Stimulated activated CD8-positive, alpha-beta memory T cell treated with anti-CD3 and anti-CD28 coated beads, Interleukin-7, amount 100 ng/mL, for 48 hours (primary cell): ENCODE results near the gene SULT1C3.

ENCODE experiments used
- DNase-seq, 2 donors: peaks; one replicate each; pipeline ENCODE4 v3.0.0-alpha.2; 2020; ENCODE audit warnings: low read depth in 1 of 2; ENCODE audit errors: extremely low read depth in 1 of 2

SULT1C3 gene

DNA sequence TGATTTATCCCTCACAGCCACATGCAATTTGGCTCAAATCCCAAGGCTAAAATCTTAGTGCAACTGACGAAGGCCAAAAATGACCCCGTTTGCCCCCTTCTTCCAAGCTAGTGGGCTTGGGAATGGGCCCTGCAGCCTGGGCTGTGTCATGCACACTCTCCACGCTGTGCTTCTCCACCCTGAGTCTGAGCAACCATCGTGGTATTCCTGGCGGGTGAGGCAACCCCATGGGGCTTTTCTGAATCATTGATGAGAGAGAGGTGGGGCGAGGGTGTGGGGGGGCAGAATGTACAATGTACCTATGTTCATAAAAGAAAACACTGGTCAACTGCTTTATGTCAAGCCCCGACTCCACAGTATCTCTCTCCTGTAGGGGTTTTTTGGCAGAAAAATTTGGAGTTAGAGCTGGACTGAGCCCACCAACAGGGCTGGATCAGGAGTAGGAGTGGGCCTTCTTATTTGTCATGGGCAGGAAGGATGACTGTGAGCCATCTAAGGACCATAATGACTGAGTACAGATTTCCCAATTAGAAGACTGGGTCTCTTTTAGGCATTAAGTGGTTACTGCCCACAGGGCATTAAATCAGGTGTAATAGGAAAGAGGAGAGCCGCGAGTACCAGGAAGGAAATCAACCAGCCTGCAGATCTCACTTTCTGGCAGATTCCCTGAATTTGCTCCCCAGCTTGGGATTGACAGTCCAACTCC, 57.8 kb downstream of the SULT1C3 start:
- no peak for DNase-seq

DNA sequence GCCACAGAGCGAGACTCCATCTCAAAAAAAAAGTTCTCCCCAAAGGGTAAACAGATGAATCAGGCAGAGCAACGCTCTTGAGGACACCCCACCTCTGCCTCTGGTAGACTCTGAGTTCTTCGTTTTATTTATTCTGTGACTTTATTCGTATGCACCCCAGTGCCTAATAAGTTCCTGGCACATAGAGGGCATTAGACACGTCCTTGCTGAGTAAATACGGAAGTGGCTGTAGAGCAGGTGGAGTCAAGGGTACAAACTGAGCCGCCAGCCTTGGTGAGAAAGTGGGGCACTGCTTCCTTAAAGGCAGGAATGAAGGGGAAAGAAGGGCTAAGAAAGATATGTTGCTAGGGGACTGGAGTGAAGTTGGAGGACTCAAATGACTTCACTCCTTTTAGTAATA, 61.8 kb downstream of the SULT1C3 start:
- no peak for DNase-seq

DNA sequence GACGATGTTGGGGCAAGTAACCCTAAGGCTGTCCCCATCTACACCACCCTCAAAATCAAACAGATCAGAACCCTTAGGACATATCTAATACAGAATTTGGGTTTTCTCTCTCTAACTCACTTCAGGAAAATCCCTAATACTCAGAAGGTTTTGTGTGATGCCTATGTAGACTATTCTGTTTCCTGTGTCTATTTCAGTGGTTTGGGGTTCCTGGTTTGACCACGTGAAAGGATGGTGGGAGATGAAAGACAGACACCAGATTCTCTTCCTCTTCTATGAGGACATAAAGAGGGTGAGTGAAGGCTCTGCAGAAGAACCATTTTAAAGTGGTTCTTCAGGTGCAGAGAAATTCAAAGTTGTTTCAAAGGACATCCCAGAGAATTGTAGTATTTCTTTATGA, 65.2 kb downstream of the SULT1C3 start:
- DNase-seq, result no peak

DNA sequence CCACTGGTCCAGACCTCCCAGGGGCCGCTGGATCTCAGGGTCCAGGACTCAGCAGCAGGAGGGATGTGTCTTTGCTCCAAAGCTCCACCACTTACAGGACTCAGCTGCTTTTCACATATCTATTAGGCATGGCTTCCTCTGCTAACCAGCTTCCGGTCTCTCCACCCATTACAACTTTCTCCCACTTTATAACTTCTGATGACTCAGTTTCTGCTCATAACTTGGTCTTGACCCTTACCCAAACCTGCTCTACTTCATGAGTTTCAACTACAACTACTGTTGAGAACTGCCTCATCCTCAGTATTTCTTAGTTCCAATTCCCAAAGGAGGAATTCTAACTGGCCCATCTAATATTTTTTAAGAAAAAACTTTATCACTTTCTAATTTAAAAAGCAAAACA, 66.1 kb downstream of the SULT1C3 start:
- DNase-seq, result no peak

DNA sequence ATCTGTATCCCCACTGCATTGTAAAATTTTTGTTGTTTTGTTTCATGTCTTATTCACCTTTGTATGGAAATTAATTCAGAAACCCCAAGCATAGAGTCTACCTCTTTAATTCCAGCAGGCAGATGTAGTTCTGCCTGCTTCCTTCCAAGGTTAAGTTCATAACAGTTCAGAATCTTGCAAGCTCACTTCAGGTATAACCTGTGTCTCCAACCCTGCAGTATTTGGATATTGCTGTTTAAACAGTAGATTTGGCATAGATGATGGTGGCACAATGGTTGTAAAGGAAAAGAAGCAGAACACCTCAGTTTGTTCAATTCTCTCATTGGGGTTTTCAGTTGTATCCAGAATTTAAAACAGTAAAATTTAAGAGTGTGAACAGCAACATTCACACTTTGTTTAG, 70.1 kb downstream of the SULT1C3 start:
- no peak for DNase-seq
